NCI-H1105 (cell line): Measurements from ENCODE around the gene NLRP9.

ENCODE experiments used
- DNase-seq: peaks from one replicate; lab custom pipeline; 2025; lab: John Stamatoyannopoulos, UW

Gene NLRP9

GRCh38 chr19:55687281-55688201 lies 50.7 kb downstream of the NLRP9 start:
- DNase-seq, result no peak

- DNase-seq, result no peak
These were observed 51.7 kb downstream of the NLRP9 start for GRCh38 chr19:55686311-55687050.

GRCh38 chr19:55685776-55686175 lies 52.4 kb downstream of the NLRP9 start:
- no peak for DNase-seq

- DNase-seq, result no peak
These were observed 53.1 kb downstream of the NLRP9 start for GRCh38 chr19:55684946-55685681.

- DNase-seq, result no peak
These were observed 54.5 kb downstream of the NLRP9 start for GRCh38 chr19:55683449-55684261.

GRCh38 chr19:55681131-55682092 lies 56.8 kb downstream of the NLRP9 start:
- DNase-seq, result no peak

GRCh38 chr19:55680339-55681130 lies 57.7 kb downstream of the NLRP9 start:
- DNase-seq, result no peak

GRCh38 chr19:55679343-55680257 lies 58.6 kb downstream of the NLRP9 start:
- DNase-seq, result no peak

GRCh38 chr19:55678121-55678671 lies 60.0 kb downstream of the NLRP9 start:
- no peak for DNase-seq

GRCh38 chr19:55677572-55678028 lies 60.6 kb downstream of the NLRP9 start:
- no peak for DNase-seq

- DNase-seq, result no peak
These were observed 61.2 kb downstream of the NLRP9 start for GRCh38 chr19:55676889-55677505.

- no peak for DNase-seq
These were observed 61.8 kb downstream of the NLRP9 start for GRCh38 chr19:55676383-55676782.

- DNase-seq, result no peak
These were observed 62.4 kb downstream of the NLRP9 start for GRCh38 chr19:55675661-55676354.

GRCh38 chr19:55674841-55675660 lies 63.2 kb downstream of the NLRP9 start, which contains the start of gene EPN1:
EPN1 (plus strand) TSS chr19:55675226; CDS start chr19:55678628, 3,402 bp downstream.
- peak; percentile 99 for DNase-seq

- DNase-seq, result no peak
These were observed 63.8 kb downstream of the NLRP9 start for GRCh38 chr19:55674459-55674840.

- no peak for DNase-seq
These were observed 64.3 kb downstream of the NLRP9 start for GRCh38 chr19:55673889-55674288.
